ENCODE results near the gene NEK1.

DNA sequence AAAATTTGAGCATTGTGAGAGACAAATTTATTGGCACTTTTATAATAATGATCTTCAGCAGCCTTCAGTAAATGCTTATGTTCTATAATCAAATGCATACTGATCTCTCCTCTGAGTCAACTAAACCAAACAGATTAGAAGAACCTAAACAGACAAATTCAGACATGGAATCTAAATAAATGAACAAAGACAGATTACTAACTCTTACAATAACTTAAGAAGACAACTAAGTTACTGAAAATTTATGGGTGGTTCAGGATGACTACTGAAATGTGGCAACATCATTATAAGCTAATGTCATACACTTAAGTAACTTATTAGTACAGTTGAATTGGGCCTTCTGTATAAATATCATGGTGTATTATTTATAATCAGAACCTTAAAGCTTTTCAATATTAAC is 127.3 kb downstream of the NEK1 start:
- TF ChIP-seq REST (IDR thresholded peaks at IDR 0.05; ENCODE audit: insufficient read depth in 1 of 2, low read depth in 2 of 2, low read length in 2 of 2) = no peak
- no peak for TF ChIP-seq POLR2AphosphoS5 (IDR thresholded peaks at IDR 0.05; ENCODE audit: low read depth, low read length)

All from PFSK-1 (cell line).